Aorta (tissue), 5 donors: ENCODE measurements around the gene CNOT4. TPM values are rescaled to one million over a fixed set of nuclear protein-coding genes. Genes with fewer than 3 reads are reported as not detected.

Source experiments
- ATAC-seq: fragments of 200-7000 bp; cut with Tn5 transposase; one replicate; pipeline ENCODE4 v1.9.1; 2022; ENCODE audit warnings: moderate library complexity; ENCODE audit not compliant: low FRiP score
- DNase-seq, 2 donors: peaks; one replicate each; pipeline ENCODE4 v3.0.0-alpha.2; 2020
- H3K27ac ChIP-seq, 2 donors: one replicate each; pipeline ENCODE4 v1.5.1; 2013; ENCODE audit warnings: low read length in 2 of 2, mild to moderate bottlenecking in 2 of 2, moderate library complexity in 2 of 2, control low read depth in 1 of 2, inconsistent platforms in 1 of 2, low read depth in 1 of 2
- H3K27me3 ChIP-seq, 2 donors: one replicate each; pipeline ENCODE4 v1.6.1; 2013; ENCODE audit warnings: control low read depth in 1 of 2, low read length in 1 of 2, mild to moderate bottlenecking in 1 of 2, moderate library complexity in 1 of 2; ENCODE audit not compliant: insufficient read depth in 2 of 2, control insufficient read depth in 1 of 2
- H3K36me3 ChIP-seq, 2 donors: one replicate each; pipeline ENCODE4 v1.6.1; 2013; ENCODE audit warnings: control low read depth in 1 of 2, low read length in 1 of 2, mild to moderate bottlenecking in 1 of 2; ENCODE audit not compliant: insufficient read depth in 2 of 2, control insufficient read depth in 1 of 2
- H3K4me1 ChIP-seq, 2 donors: one replicate each; pipeline ENCODE4 v1.6.1; 2013; ENCODE audit warnings: low read length in 2 of 2, control low read depth in 1 of 2, mild to moderate bottlenecking in 1 of 2, moderate library complexity in 1 of 2; ENCODE audit not compliant: insufficient read depth in 2 of 2, control insufficient read depth in 1 of 2
- H3K4me3 ChIP-seq, 2 donors: one replicate each; pipeline ENCODE4 v1.5.1; 2013; ENCODE audit warnings: low read length in 2 of 2, control low read depth in 1 of 2, mild to moderate bottlenecking in 1 of 2
- H3K9me3 ChIP-seq: one replicate; pipeline ENCODE4 v1.6.1; 2013; ENCODE audit warnings: mild to moderate bottlenecking, low read length; ENCODE audit not compliant: control insufficient read depth
- WGBS, 2 donors: extraction: QIAGEN DNeasy Blood & Tissue Kit; methylation state at CpG; one replicate each; pipeline ENCODE4 v1.1.7; 2013; 5-methylcytosine and 5-hydroxymethylcytosine counted together
- intact Hi-C, 2 donors: fragments of 100-400 bp; cut with DNase I; formaldehyde crosslinking; loops; one replicate each; pipeline versions ENCODE4 v1.14.2 to v1.15.0; 2022
- polyA plus RNA-seq, 2 donors: library from polyadenylated mRNA; stranded (reverse); fragments of 200-250 nt; gene quantifications; one replicate each; pipeline ENCODE4 v1.2.3, GENCODE V29; 2013
- total RNA-seq, 2 donors: library from RNA; stranded (reverse); fragmentation: NEBNext Ultra II Directional; extraction: Animal tissue kit (Norgen Biotek cat#: 25700); gene quantifications; one replicate each; pipeline ENCODE4 v1.2.1, GENCODE V29; 2021
- donor health status: healthy with polysubstance abuse.
- donor health status: Bipolar disorder and iron deficiency.
- donor health status: DM: no; HTN: no; CAD: no.
- donor health status: DM: no; HTN: no; CAD: no.
- donor health status: DM: yes; HTN: yes; CAD: no.

Gene CNOT4
- total and polyA plus RNA-seq, 4 donors, result 6.8 to 35.9 (median 18.9) TPM

- Histone ChIP-seq H3K36me3 (no peaks in the 10 kb centered on the region), H3K27ac (no peak overlapping the region), H3K4me3 (no peak overlapping the region), H3K9me3 (no peaks in the 10 kb centered on the region), H3K4me1 (no peaks in the 10 kb centered on the region), H3K27me3 (no peaks in the 10 kb centered on the region)
- no peak for DNase-seq
- intact Hi-C loops, result no loop called here
- ATAC-seq, result no peak
Observed at GRCh38 chr7:135380351-135380750, 129.6 kb downstream of the CNOT4 start.

- ATAC-seq, result no peak
- intact Hi-C loops, result no loop called here
Observed at GRCh38 chr7:135377171-135377570, 132.7 kb downstream of the CNOT4 start.

GRCh38 chr7:135375908-135376699, 133.8 kb downstream of the CNOT4 start:
- WGBS, 2 donors, result 90 to 92% methylated on average over 5 of the region's 5 CpGs
- Histone ChIP-seq H3K4me3 (no peak overlapping the region), H3K27ac (no peak overlapping the region), H3K36me3 (no peaks in the 10 kb centered on the region), H3K4me1 (no peaks in the 10 kb centered on the region), H3K9me3 (no peaks in the 10 kb centered on the region), H3K27me3 (no peaks in the 10 kb centered on the region)
- ATAC-seq (no peak), DNase-seq (no peak)
- intact Hi-C loops, result no loop called here

More at GRCh38 chr7:135377171-135377570, 132.7 kb downstream of the CNOT4 start:
- Histone ChIP-seq H3K36me3 (no peaks in the 10 kb centered on the region), H3K27me3 (no peaks in the 10 kb centered on the region), H3K4me3 (no peak overlapping the region), H3K27ac (no peak overlapping the region), H3K9me3 (no peaks in the 10 kb centered on the region), H3K4me1 (no peaks in the 10 kb centered on the region)
- no peak for DNase-seq

GRCh38 chr7:135374736-135375135, 135.2 kb downstream of the CNOT4 start:
- Histone ChIP-seq H3K27ac (no peak overlapping the region), H3K4me1 (no peaks in the 10 kb centered on the region), H3K4me3 (no peak overlapping the region), H3K27me3 (no peaks in the 10 kb centered on the region), H3K36me3 (no peaks in the 10 kb centered on the region), H3K9me3 (no peaks in the 10 kb centered on the region)
- ATAC-seq (no peak), DNase-seq (no peak)
- intact Hi-C loops, result no loop called here
- WGBS, 2 donors, result 95 to 96% methylated on average over 3 of the region's 3 CpGs

GRCh38 chr7:135372222-135372621, 137.7 kb downstream of the CNOT4 start:
- intact Hi-C loops, result no loop called here
- 92% methylated on average over 10 of the region's 10 CpGs for WGBS, 2 donors
- no peaks in the 10 kb centered on the region for H3K27me3 ChIP-seq
- H3K27ac ChIP-seq, result no peak overlapping the region
- no peak overlapping the region for H3K4me3 ChIP-seq
- no peak for DNase-seq
- no peaks in the 10 kb centered on the region for H3K9me3 ChIP-seq
- no peaks in the 10 kb centered on the region for H3K4me1 ChIP-seq
- H3K36me3 ChIP-seq, result no peaks in the 10 kb centered on the region
- ATAC-seq, result no peak

- H3K27ac ChIP-seq, result no peak overlapping the region
- H3K4me1 ChIP-seq, result no peaks in the 10 kb centered on the region
- DNase-seq, result no peak
- H3K9me3 ChIP-seq, result no peaks in the 10 kb centered on the region
- H3K27me3 ChIP-seq, result no peaks in the 10 kb centered on the region
- ATAC-seq, result no peak
- no peaks in the 10 kb centered on the region for H3K36me3 ChIP-seq
- WGBS, 2 donors, result 64 to 73% methylated on average over 1 of the region's 1 CpG
- intact Hi-C loops, result no loop called here
- no peak overlapping the region for H3K4me3 ChIP-seq
Observed at GRCh38 chr7:135370656-135371055, 139.2 kb downstream of the CNOT4 start.

- Histone ChIP-seq H3K27me3 (no peaks in the 10 kb centered on the region), H3K4me3 (no peak overlapping the region), H3K36me3 (no peaks in the 10 kb centered on the region), H3K9me3 (no peaks in the 10 kb centered on the region), H3K4me1 (no peaks in the 10 kb centered on the region), H3K27ac (no peak overlapping the region)
- intact Hi-C loops, result no loop called here
- no peak for DNase-seq
- no peak for ATAC-seq
Observed at GRCh38 chr7:135369405-135369804, 140.5 kb downstream of the CNOT4 start.

GRCh38 chr7:135368416-135369186, 141.3 kb downstream of the CNOT4 start:
- Histone ChIP-seq H3K4me3 (no peak overlapping the region), H3K4me1 (no peaks in the 10 kb centered on the region), H3K36me3 (no peaks in the 10 kb centered on the region), H3K27ac (no peak overlapping the region), H3K27me3 (no peaks in the 10 kb centered on the region), H3K9me3 (no peaks in the 10 kb centered on the region)
- DNase-seq, result no peak
- intact Hi-C loops, result no loop called here
- ATAC-seq, result no peak
- 89 to 90% methylated on average over 5 of the region's 5 CpGs for WGBS, 2 donors
